Endothelial cell of umbilical vein (primary cell): ENCODE data around the gene CLEC16A. TPM values are rescaled to one million over a fixed set of nuclear protein-coding genes. Genes with fewer than 3 reads are reported as not detected.

Experiments
- BruUV-seq: library from RNA; stranded (reverse); fragments of 400-500 nt; replicated peaks from 2 replicates; lab custom pipeline; 2021; lab: Mats Ljungman, UMichigan
- CTCF ChIA-PET: fragments of 300-600, 350-600 bp; sonication (Branson Sonifier 250); formaldehyde crosslinking; loops from one replicate; lab custom pipeline; 2021; ENCODE audit warnings: antibody characterized with exemption, inconsistent platforms; lab: Charles Lee
- POLR2A ChIA-PET: fragments of 300-600, 350-600 bp; sonication (Branson Sonifier 250); formaldehyde crosslinking; loops from one replicate; lab custom pipeline; 2021; ENCODE audit warnings: antibody characterized with exemption, inconsistent platforms; lab: Charles Lee
- DNase-seq: peaks from one replicate; pipeline ENCODE4 v3.0.0-alpha.2; 2011; ENCODE audit warnings: low read depth, low spot score
- FAIRE-seq: peaks from 2 replicates; lab custom pipeline; 2011; peaks lifted over from hg19 to GRCh38; lab: Jason Lieb, UNC
- H2AFZ ChIP-seq: 2 replicates; pipeline ENCODE4 v1.6.0; 2012; ENCODE audit warnings: low read depth, low read length, control low read depth, inconsistent platforms
- H3K27ac ChIP-seq: 2 replicates; pipeline ENCODE4 v1.5.1; 2011; ENCODE audit warnings: low read depth, mild to moderate bottlenecking, control low read depth, low read length, moderate library complexity; ENCODE audit not compliant: insufficient read depth
- H3K27me3 ChIP-seq, 2 experiments: 2 replicates each; pipeline versions ENCODE4 v1.6.0 to v1.6.1; 2011; ENCODE audit warnings: low read length in 2 of 2, mixed read lengths in 1 of 2; ENCODE audit not compliant: control insufficient read depth in 2 of 2, insufficient read depth in 2 of 2
- H3K36me3 ChIP-seq, 2 experiments: 2 replicates in 1 of 2; 3 replicates in 1 of 2; pipeline ENCODE4 v1.5.1; 2011; ENCODE audit warnings: low read length in 2 of 2, mild to moderate bottlenecking in 1 of 2, moderate library complexity in 1 of 2; ENCODE audit not compliant: control insufficient read depth in 2 of 2, insufficient read depth in 2 of 2; ENCODE audit errors: extremely low read depth in 1 of 2
- H3K4me1 ChIP-seq: 3 replicates; pipeline ENCODE4 v1.5.1; 2011; ENCODE audit warnings: mild to moderate bottlenecking, low read length; ENCODE audit not compliant: control insufficient read depth, insufficient read depth; ENCODE audit errors: extremely low read depth
- H3K4me2 ChIP-seq: 2 replicates; pipeline ENCODE4 v1.6.1; 2011; ENCODE audit warnings: low read length, control low read depth, mixed read lengths; ENCODE audit not compliant: insufficient read depth
- H3K4me3 ChIP-seq, 3 experiments: fragments of 200-600 bp in 1 of 3; sonication (generic), shearing (Covaris generic) in 1 of 3; replicated peaks in 1 of 3; 2 replicates each; pipeline ENCODE4 v1.5.1; 2011 to 2016; ENCODE audit warnings: control low read depth in 3 of 3, low read length in 3 of 3, mild to moderate bottlenecking in 2 of 3, inconsistent platforms in 1 of 3, low read depth in 1 of 3, moderate library complexity in 1 of 3; ENCODE audit not compliant: insufficient read depth in 1 of 3
- H3K79me2 ChIP-seq: 2 replicates; pipeline ENCODE4 v1.6.0; 2012; ENCODE audit warnings: low read length, inconsistent platforms; ENCODE audit not compliant: control insufficient read depth, insufficient read depth
- H3K9ac ChIP-seq: replicated peaks from 2 replicates; pipeline ENCODE3; 2011; ENCODE audit warnings: low read length, control low read depth; ENCODE audit not compliant: insufficient read depth; ENCODE audit errors: extremely low read depth
- H3K9me1 ChIP-seq: replicated peaks from 3 replicates; pipeline ENCODE4 v1.6.0; 2011; ENCODE audit warnings: mild to moderate bottlenecking, low read length; ENCODE audit not compliant: control insufficient read depth, insufficient read depth; ENCODE audit errors: extremely low read depth
- H3K9me3 ChIP-seq: replicated peaks from 2 replicates; pipeline ENCODE4 v1.5.1; 2012; ENCODE audit warnings: low read length, inconsistent platforms; ENCODE audit not compliant: control insufficient read depth, insufficient read depth
- H4K20me1 ChIP-seq: replicated peaks from 2 replicates; pipeline ENCODE3; 2011; ENCODE audit warnings: mild to moderate bottlenecking, low read length; ENCODE audit not compliant: control insufficient read depth, insufficient read depth; ENCODE audit errors: extremely low read depth
- EZH2 ChIP-seq: IDR thresholded peaks from 2 replicates; pipeline ENCODE4 v1.6.1; 2012; ENCODE audit warnings: borderline replicate concordance, low read depth, mild to moderate bottlenecking, moderate library complexity, low read length, inconsistent platforms; ENCODE audit not compliant: severe bottlenecking
- FOS ChIP-seq: IDR thresholded peaks from 2 replicates; pipeline ENCODE4 v1.6.1; 2011; ENCODE audit warnings: mild to moderate bottlenecking, low read length, moderate library complexity, borderline replicate concordance; ENCODE audit not compliant: insufficient read depth
- GATA2 ChIP-seq: IDR thresholded peaks from 2 replicates; pipeline ENCODE4 v1.7.0; 2011; ENCODE audit warnings: low read depth, mild to moderate bottlenecking, moderate library complexity, mixed read lengths, low read length; ENCODE audit not compliant: insufficient read length, insufficient read depth
- JUN ChIP-seq: IDR thresholded peaks from 2 replicates; pipeline ENCODE4 v1.6.1; 2011; ENCODE audit warnings: borderline replicate concordance, low read depth; ENCODE audit not compliant: insufficient read length, insufficient read depth
- POLR2A ChIP-seq: IDR thresholded peaks from 2 replicates; pipeline ENCODE4 v1.6.1; 2012; ENCODE audit warnings: low read depth, mild to moderate bottlenecking, control low read depth, low read length
- dilution Hi-C: fragments of 300-500 bp; cut with MboI; formaldehyde crosslinking; loops from one replicate; pipeline ENCODE4 v1.15.0; 2019; ENCODE audit warnings: low sequenced_read_pairs; ENCODE audit not compliant: extremely low pct_ligation_motif_present
- intact Hi-C: fragments of 100-400 bp; cut with micrococcal nuclease; formaldehyde crosslinking; loops from one replicate; pipeline ENCODE4 v1.10.0; 2022
- polyA plus RNA-seq, 4 experiments: library from polyadenylated mRNA; depleted of rRNA in 3 of 4; stranded (reverse) in 3 of 4; unstranded in 1 of 4; fragments of >200 nt; gene quantifications; 2 replicates each; pipeline versions ENCODE4 v1.2.1 to v1.2.3, GENCODE V29; 2011 to 2012; ENCODE audit warnings: missing spikeins in 1 of 4
- total RNA-seq: library from RNA; stranded (reverse); gene quantifications from 2 replicates; pipeline ENCODE4 v1.2.3, GENCODE V29; 2021

CLEC16A gene
- total and polyA plus RNA-seq, 2 donors (not counting 3 experiments of a cell fraction or from before 2014, with no cell fraction given), result 11.4 to 23.3 TPM

DNA sequence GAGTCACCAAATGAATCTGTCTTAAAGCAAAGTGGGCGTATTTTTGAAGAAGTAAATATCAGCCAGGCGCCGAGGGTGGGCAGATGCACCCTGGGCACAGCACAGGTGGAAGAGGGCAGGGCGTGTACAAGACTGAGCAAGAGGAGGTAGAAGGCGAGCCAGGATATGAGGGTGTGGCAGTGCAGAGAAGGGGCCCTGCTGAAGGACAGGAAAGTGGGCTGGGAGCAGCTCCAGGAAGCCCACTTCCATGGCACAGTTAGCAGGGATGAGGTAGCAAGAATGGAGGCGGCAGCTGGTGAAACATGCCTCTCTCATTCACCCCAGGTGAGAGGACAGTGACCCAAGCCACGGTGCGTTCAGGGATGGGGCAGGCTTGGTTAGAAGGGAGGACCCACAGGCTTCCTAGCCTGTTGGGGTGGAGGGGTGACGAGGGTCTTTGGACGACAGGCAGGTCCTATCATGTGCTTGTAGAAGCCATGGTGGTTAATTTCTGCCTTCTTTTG lies 149.3 kb downstream of the CLEC16A start:
- FAIRE-seq (no peak), DNase-seq (no peak)
- no peaks in the 10 kb centered on the region for H4K20me1 ChIP-seq
- no peak overlapping the region for H2AFZ ChIP-seq
- no peaks in the 10 kb centered on the region for H3K27me3 ChIP-seq
- no peaks in the 10 kb centered on the region for H3K9me3 ChIP-seq
- BruUV-seq, result no TSS peak
- no peak for TF ChIP-seq JUN
- no peak for TF ChIP-seq EZH2
- TF ChIP-seq FOS, result no peak
- no peak for TF ChIP-seq POLR2A
- ChIA-PET CTCF (no interaction called here), POLR2A (no interaction called here)
- no peaks in the 10 kb centered on the region for H3K9me1 ChIP-seq
- no peak overlapping the region for H3K9ac ChIP-seq
- dilution Hi-C loops (no loop called here), intact Hi-C loops (no loop called here)
- H3K27ac ChIP-seq, result no peak overlapping the region
- no peaks in the 10 kb centered on the region for H3K36me3 ChIP-seq
- H3K79me2 ChIP-seq, result no peaks in the 10 kb centered on the region
- H3K4me2 ChIP-seq, result no peak overlapping the region
- no peak overlapping the region for H3K4me3 ChIP-seq
- H3K4me1 ChIP-seq, result peaks cover 10% of the 10 kb centered on the region

DNA sequence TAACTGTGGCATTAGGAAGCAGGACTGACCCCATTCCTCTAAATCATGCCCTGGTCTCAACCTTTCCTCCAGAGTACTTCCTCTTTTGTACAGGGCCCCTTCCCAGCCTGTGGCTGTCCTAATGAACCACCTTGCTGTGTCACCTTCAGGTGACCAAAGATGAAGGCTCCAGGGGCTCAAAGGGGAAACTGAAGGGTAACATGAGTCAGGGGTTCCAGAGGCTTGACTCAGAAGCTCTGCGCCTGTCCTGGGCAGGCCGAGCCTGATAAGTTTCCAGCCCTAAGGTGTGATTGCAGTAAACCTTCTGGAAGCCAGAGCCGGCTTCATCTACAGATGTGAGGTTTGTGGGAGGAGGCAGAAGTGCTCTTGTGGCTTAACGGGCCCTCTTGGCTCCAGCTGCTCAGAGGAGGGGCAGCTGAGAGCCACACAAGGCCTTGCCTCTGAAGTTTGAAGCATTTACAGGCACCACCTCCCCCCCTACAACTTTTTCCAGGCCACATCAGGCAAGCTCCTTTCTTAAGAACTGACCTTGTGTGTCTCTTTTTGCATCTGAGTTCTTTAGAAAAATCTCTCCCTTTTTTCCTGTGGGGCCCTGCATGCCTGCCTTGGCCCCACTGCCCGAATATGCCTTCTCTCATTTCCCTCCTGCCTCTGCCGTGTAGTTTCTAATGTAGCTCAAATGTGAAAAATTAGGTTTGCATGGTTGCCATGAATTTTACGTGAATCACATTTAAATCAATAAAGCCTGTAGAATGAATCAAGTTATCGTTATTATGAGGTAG lies 149.9 kb downstream of the CLEC16A start:
- H3K9ac ChIP-seq, result no peak overlapping the region
- no TSS peak for BruUV-seq
- H3K4me3 ChIP-seq, result no peak overlapping the region
- dilution Hi-C loops (no loop called here), intact Hi-C loops (no loop called here)
- H3K9me3 ChIP-seq, result no peaks in the 10 kb centered on the region
- no peaks in the 10 kb centered on the region for H3K36me3 ChIP-seq
- POLR2A ChIA-PET, result no interaction called here
- TF ChIP-seq FOS, result no peak
- TF ChIP-seq JUN, result no peak
- TF ChIP-seq EZH2, result no peak
- TF ChIP-seq GATA2, result no peak
- no peaks in the 10 kb centered on the region for H3K27me3 ChIP-seq
- H3K4me1 ChIP-seq, result peaks cover 10% of the 10 kb centered on the region
- no peaks in the 10 kb centered on the region for H4K20me1 ChIP-seq
- H3K27ac ChIP-seq, result no peak overlapping the region
- FAIRE-seq (no peak), DNase-seq (no peak)
- H3K9me1 ChIP-seq, result no peaks in the 10 kb centered on the region
- no peaks in the 10 kb centered on the region for H3K79me2 ChIP-seq
- no peak overlapping the region for H2AFZ ChIP-seq
- CTCF ChIA-PET, result no interaction called here
- H3K4me2 ChIP-seq, result no peak overlapping the region
